Gastrocnemius medialis (tissue), 4 donors: Measurements from ENCODE around the gene FGR.

Experiments
- POLR2A ChIP-seq, 2 donors: fragments of 450-650 bp; IDR thresholded peaks; one replicate each; pipeline ENCODE4 v1.6.1; 2017; ENCODE audit warnings: antibody characterized with exemption in 2 of 2, mild to moderate bottlenecking in 2 of 2, moderate library complexity in 2 of 2
- TF ChIP-seq, protein P1 (sequence below), 5 experiments: fragments of 450-650 bp in 3 of 5; fragments of 200-600 bp in 2 of 5; sonication (generic) in 2 of 5; IDR thresholded peaks in 4 of 5; conservative IDR thresholded peaks in 1 of 5; 1 replicate in 4 of 5; 2 replicates in 1 of 5; pipeline ENCODE4 v1.5.1; 2016 to 2019; ENCODE audit warnings: antibody characterized with exemption in 5 of 5, mild to moderate bottlenecking in 3 of 5, moderate library complexity in 3 of 5

DNA sequence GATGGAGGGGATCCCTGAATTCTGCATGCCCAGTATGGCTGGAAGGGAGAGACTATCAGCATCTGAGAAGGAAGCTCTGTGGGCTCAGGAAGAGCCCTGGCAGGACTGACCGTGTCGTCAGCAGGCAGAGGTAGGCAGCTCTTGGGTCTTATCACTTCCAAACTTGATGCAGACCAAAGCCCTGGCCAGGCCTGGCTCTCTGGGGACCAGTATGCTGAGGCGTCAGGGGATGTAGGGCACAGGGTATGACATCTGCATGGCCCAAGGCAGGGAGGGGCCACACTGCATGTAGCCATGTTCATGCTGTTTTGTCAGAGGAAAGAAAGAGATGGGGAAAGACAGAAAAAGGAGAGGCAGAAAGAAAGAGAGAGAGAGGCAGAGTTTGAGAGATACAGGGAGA lies 6.3 kb downstream of the FGR start:
- TF ChIP-seq, protein P1, sequence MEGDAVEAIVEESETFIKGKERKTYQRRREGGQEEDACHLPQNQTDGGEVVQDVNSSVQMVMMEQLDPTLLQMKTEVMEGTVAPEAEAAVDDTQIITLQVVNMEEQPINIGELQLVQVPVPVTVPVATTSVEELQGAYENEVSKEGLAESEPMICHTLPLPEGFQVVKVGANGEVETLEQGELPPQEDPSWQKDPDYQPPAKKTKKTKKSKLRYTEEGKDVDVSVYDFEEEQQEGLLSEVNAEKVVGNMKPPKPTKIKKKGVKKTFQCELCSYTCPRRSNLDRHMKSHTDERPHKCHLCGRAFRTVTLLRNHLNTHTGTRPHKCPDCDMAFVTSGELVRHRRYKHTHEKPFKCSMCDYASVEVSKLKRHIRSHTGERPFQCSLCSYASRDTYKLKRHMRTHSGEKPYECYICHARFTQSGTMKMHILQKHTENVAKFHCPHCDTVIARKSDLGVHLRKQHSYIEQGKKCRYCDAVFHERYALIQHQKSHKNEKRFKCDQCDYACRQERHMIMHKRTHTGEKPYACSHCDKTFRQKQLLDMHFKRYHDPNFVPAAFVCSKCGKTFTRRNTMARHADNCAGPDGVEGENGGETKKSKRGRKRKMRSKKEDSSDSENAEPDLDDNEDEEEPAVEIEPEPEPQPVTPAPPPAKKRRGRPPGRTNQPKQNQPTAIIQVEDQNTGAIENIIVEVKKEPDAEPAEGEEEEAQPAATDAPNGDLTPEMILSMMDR (IDR thresholded peaks at IDR 0.05 in 4 of 5, conservative IDR thresholded peaks at IDR 0.05 in 1 of 5): no peak
- no peak for TF ChIP-seq POLR2A (IDR thresholded peaks at IDR 0.05)
